AG08395 (cell line): ENCODE data around the gene ZNF521.

ENCODE experiments used
- DNase-seq: peaks from one replicate; pipeline ENCODE4 v3.0.0; 2012; ENCODE audit warnings: mixed read lengths, low spot score

The ZNF521 gene

DNA sequence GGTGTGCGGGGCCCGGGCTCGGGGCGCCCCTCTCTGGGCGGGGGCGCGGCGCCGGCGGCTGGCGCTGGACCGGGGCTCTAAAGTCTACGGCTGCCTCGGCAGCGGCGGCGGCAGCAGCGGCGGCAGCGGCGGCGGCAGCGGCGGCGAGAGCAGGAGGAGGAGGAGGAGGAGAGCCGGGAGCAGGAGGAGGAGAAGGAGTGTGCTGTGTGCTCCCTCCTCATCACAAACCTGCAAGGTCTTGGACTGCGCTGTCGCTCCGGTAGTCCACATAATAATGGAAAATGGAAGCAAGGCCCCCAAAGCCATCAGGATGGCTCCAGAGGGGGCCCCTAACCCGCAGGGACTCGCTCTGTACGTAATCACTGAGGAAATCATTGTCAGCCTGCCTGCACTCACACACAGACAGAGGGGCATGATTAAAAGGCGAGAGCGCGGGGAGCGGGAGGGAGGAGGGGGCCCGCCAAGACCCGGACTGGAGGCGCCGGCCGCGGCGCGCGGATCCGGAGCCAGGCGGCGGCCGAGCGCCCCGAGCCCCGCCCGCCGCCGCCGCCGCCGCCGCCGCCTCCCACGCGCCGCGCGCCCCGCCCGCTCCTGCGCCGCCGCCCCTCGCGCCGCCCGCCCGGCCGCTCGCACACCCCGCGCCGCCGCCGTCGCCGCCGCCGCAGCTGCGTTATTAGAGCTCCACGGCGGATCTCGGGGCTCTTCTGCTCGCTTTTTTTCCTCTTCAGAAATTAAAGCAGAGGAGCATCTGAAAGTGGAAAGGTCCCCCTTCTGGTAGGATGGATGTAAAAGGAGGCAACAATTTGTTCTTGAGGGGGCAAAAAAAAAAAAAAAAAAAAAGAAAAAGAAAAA is at the start of gene ZNF521:
Gene ZNF521 (minus strand): TSS at position 390 of the 852 bp plus-strand sequence. CDS start 1,220 bp downstream, outside the sequence.
- DNase-seq = peak; percentile 86

DNA sequence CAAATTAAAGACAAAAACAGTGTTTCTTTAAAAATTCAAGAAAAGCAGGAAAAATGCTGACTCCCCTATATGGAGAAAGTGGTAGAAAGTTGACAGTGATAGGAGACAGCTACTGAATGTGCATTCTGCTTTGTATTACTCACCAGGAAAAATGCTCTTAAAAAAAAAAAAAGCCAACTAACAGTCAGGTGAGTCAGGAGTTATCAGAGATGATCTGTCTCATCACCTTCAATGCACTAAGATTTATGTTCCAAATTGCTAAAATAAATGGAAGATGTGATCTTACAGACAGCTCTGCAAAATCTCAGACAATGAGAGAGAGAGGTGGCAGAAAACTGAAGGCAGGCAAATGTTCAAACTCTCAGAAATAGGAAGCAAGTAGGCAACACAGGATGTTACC is 47.6 kb upstream of the ZNF521 start:
- DNase-seq = peak; percentile 30

- no peak for DNase-seq
Observed at GRCh38 chr18:25392192-25392591, 40.2 kb upstream of the ZNF521 start.

GRCh38 chr18:25373432-25374179 is 21.6 kb upstream of the ZNF521 start:
- DNase-seq = no peak

DNA sequence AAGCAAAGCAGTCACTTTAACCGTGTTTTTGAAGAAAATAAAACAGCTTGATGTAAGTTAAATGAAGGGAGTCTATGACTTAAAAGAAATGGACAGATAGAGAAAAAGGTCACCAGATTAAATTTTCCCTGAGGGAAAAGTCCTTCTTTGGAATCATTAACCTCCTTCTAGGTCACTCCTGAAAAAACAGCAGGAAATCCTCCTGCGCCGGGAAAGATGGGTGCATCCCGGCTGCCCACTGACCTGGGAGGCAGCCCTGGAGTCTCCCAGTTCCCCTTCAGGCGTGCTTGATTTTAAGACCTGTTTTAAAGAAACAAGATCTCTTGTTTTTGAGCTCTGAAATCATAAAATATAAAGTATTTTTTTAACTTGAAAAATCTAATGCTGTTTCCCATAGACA is 18.4 kb upstream of the ZNF521 start:
- DNase-seq = no peak

- DNase-seq = no peak
Observed at GRCh38 chr18:25365242-25365641, 13.3 kb upstream of the ZNF521 start.

- DNase-seq = no peak
Observed at GRCh38 chr18:25364732-25365131, 12.8 kb upstream of the ZNF521 start.

GRCh38 chr18:25360301-25360899 is 8.4 kb upstream of the ZNF521 start:
- DNase-seq = no peak

DNA sequence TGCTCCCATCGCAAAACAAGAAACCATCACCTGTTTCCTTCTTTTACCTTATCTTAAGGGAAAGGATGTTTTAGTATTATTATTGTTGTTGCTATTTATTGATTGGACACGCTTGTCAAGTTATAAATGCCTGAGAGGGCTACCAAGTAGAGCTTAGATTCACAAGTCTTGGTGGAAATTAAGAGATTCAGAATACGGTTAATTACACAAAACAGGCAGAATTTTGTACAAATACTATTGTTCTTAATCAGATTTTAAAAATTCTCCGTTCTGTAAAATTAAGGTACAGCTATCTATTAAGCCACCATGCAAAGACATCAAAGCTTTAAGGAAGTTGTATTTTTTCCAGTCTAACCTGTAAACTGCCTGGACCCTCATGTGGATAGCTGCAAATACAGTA is 1.1 kb upstream of the ZNF521 start:
- no peak for DNase-seq

GRCh38 chr18:25352629-25353005 is 651 bp upstream of the ZNF521 start:
- DNase-seq = no peak

DNA sequence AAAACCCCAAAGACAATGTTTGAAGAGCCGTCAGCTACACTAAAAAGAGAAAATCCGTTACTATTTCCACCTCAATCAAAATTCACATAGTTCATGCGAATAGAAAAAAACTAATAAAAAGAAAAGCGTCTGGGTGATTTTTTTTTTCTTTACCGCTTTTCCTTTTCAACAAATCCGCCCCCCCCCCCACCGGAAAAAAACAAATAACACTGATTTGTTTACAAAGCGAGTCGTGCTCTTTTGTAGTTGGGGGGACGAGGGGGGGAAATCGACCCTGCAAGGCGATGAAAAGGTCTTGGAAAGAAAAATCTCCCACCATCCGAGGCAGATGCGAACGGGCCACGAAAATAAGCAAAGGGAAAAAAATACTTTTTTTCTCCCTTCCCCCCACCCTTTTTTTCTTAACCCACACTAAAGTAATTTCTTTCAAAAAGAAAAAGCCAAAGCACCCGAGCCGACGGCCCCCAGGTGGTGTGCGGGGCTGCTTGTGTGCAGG is 638 bp downstream of the ZNF521 start:
- no peak for DNase-seq

- peak; percentile 43 for DNase-seq
Observed at GRCh38 chr18:25350489-25351251, 1.3 kb downstream of the ZNF521 start.

DNA sequence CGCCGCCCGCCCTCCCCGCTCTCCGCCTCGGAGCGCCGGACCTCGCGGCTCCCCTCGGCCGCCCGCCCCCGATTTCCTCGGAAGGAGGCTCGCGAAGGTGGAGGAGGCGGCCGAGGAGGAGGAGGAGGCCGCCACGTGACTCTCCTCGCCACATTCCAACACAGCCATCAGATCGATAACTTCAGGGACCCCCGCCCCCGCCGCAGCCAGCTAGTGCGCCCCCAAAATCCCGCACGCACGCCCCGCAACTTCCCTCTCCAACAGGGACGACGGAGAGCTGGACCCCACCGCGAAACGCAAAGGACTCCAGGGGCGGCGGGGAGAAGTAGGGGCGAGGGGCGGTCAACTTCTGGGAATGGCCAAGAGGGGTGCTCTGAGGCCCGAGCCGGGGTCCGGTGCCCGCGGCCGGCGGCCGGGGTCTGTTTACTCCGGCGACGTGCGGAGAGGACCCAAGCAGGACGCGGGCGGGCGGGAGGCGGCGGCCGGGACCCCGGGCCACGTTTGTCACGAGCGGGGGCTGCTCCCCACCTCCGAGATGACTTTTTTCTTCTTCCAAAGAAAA is 2.0 kb downstream of the ZNF521 start:
- DNase-seq = no peak

DNA sequence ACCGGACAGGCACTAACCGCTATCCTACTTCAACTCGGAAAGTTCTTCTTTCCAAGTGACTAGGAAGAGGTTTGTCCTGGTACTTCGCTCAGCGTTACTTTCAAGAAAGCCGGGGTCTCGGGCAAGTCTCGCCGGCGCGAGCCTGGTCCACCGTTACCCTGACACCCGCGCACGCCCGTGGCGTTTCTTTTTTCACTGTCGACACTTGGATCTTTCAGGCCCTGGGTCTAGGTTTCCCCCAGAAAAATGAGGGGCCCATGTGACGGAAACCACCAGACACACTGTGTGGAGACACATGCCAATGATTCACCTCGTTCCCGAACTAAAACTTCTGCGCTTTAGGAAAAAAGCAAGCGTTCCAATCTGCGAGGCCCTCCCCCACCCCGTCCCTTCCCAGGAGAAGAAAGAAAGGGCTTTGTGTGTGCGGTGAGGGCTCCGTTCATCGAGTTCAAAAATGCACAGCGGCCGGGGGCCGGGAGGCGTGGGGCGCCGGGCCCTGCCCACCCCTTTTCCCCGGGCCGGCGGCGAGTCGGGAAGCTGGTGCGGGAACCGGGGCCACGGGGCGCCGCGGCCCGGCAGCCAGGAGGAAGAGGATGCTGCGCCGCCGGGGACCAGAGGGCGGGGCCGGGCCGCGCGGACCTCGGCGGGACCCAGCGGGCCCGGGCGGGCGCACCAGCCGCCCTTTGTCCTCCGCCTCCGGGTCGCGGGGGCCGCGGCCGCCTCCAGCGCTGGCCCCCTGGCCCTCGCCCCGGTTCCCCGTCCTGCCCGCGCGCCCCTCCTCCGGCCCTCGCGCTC is 2.6 kb downstream of the ZNF521 start:
- peak; percentile 54 for DNase-seq

DNA sequence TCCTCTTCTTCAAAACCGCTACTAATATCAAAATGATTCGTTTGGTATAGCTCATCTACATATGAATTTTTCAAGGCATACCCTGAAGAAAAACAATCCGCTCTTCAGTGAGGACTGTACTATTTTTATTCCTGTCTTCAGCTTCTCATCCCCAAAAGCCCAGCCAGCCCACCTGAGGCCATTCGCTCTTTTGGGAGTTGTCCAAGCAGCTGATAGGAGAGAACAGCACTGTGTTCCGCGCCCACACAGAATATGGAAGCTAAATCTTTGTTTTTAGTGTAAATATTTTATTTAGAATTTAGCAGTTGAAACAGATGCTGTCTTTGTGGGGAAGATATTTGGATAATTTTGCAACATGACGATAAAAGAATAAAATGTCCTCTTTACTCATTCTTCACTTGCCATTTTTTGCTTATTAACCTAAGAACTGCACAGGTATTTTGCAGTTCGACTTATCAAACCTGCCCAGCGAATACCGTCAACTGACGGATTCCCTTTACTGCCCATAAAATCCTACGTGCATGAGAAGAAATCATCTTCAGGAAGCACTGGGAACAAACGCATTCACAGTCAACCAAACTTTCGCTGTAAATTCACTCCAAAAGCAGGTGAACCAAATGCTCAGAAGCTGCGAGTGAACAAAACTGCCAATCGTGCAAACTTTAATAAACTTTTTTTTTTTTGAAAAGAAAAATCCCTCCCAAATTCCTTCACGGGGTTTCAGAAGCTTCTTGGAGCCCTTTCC is 3.4 kb downstream of the ZNF521 start:
- DNase-seq = no peak

- DNase-seq = no peak
Observed at GRCh38 chr18:25346561-25346960, 5.4 kb downstream of the ZNF521 start.

DNA sequence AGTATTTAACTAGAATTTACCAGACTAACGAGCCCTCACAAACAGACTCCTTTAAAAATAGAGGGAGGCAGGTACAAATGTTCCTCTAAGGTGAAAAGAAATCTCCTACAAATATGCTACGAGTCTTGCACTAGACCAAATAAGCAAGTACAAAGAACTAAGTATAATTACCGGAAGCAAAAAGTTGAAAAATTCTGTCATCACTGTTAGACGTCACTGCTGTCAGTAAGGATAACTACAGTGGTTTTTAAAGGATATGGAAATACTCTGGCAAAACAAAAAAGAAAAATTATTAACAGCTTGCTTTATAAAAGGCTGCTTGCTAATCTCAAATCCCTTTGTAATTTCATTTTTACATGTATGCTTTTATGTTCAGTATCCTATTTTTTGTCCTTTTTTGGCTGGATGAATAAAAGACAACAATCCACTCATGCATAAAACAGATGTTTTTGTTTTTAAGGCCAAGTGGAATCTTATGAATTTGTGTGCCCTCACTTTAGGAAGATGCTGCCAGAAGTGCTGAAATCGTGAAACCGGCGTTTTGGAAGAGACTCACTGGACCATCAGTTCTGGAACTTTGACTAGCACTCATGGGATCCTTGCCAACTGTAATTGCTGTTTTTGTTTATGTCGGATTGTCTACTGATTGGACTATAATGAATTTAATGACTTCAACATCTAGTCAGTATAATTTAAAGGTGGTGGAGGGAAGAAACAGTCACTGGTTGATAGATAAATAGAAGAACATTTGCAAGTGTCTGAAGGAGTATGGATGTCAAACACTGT is 6.7 kb downstream of the ZNF521 start:
- DNase-seq = peak; percentile 38

GRCh38 chr18:25341831-25342230 is 10.1 kb downstream of the ZNF521 start:
- DNase-seq = no peak

DNA sequence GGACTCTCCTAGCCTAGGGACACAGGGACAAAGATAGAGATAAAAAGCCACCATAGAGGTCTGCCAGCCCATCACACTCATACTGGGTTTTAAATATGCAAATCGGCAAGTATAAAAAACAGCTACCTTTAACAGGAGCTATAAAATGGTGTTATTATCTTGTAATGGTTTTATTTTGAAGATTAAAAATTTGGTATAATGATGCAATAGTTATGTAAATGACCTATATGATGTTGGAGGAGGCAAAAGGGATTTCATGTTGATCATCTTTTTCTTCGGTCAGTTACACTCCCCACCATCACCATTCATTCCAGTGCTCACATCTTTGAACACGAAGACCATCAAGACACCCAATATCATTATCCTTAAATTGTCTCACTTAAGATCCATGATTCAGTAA is 11.2 kb downstream of the ZNF521 start:
- DNase-seq = no peak
